OCI-LY3 (cell line): ENCODE results near the gene ARHGEF10L.
A peak's percentile ranks its signal among the peaks of the same experiment; 100 is the strongest.

Source experiments
- H2AFZ ChIP-seq: fragments of 200-600, 300-600 bp; shearing (Covaris generic); 2 replicates; pipeline ENCODE4 v1.6.0; 2014; ENCODE audit warnings: antibody characterized with exemption, low read depth, low read length
- H3K27ac ChIP-seq: fragments of 200-600, 300-600 bp; sonication (generic); 2 replicates; pipeline ENCODE4 v1.5.1; 2014; ENCODE audit warnings: mild to moderate bottlenecking, low read length, moderate library complexity, mixed read lengths
- H3K27me3 ChIP-seq: fragments of 200-600, 300-600 bp; sonication (generic); 2 replicates; pipeline ENCODE4 v1.6.1; 2014; ENCODE audit warnings: low read depth, low read length, mixed read lengths
- H3K36me3 ChIP-seq: fragments of 200-600, 300-600 bp; sonication (generic); replicated peaks from 2 replicates; pipeline ENCODE3; 2014; ENCODE audit warnings: low read depth, low read length, mixed read lengths
- H3K4me1 ChIP-seq: fragments of 300-600, 200-600 bp; sonication (generic); 2 replicates; pipeline ENCODE4 v1.6.1; 2014; ENCODE audit warnings: low read length, mixed read lengths
- H3K4me2 ChIP-seq: fragments of 200-600, 300-600 bp; sonication (generic); 2 replicates; pipeline ENCODE4 v1.6.1; 2014; ENCODE audit warnings: low read length, mixed read lengths
- H3K4me3 ChIP-seq: fragments of 300-600, 200-600 bp; sonication (generic); 2 replicates; pipeline ENCODE4 v1.5.1; 2014; ENCODE audit warnings: antibody characterized with exemption, mild to moderate bottlenecking, low read length, moderate library complexity
- H3K79me2 ChIP-seq: fragments of 300-600, 200-600 bp; shearing (Covaris generic); 2 replicates; pipeline ENCODE4 v1.6.1; 2014; ENCODE audit warnings: mild to moderate bottlenecking, low read length, mixed read lengths
- H3K9ac ChIP-seq: fragments of 300-600, 200-600 bp; shearing (Covaris generic); 2 replicates; pipeline ENCODE4 v1.6.0; 2014; ENCODE audit warnings: mild to moderate bottlenecking, low read length, moderate library complexity
- H3K9me3 ChIP-seq: fragments of 200-600, 300-600 bp; shearing (Covaris generic); 2 replicates; pipeline ENCODE4 v1.6.1; 2014; ENCODE audit warnings: low read length, mixed read lengths; ENCODE audit not compliant: insufficient read depth
- H4K20me1 ChIP-seq: fragments of 200-600, 300-600 bp; sonication (generic); 2 replicates; pipeline ENCODE4 v1.6.1; 2016; ENCODE audit warnings: low read length, mixed read lengths; ENCODE audit not compliant: insufficient read depth
- CTCF ChIP-seq: fragments of 200-600, 300-600 bp; sonication (generic); IDR thresholded peaks from 2 replicates; pipeline ENCODE4 v1.5.1; 2014; ENCODE audit warnings: antibody characterized with exemption, low read length, low read depth
- EZH2phosphoT487 ChIP-seq: fragments of 200-600 bp; shearing (Covaris generic); IDR thresholded peaks from 2 replicates; pipeline ENCODE4 v1.6.1; 2018; ENCODE audit warnings: antibody characterized with exemption, mixed run types, low read depth

Gene ARHGEF10L

GRCh38 chr1:17513131-17513530 is 26.4 kb upstream of the ARHGEF10L start:
- Histone ChIP-seq H3K27ac (no peak overlapping the region), H4K20me1 (no peaks in the 10 kb centered on the region), H2AFZ (no peak overlapping the region), H3K4me1 (peaks cover 7% of the 10 kb centered on the region), H3K4me3 (no peak overlapping the region), H3K9me3 (no peaks in the 10 kb centered on the region), H3K9ac (no peak overlapping the region), H3K27me3 (peaks cover 4% of the 10 kb centered on the region; the same call in 1 of the 2 replicates), H3K79me2 (no peaks in the 10 kb centered on the region), H3K36me3 (no peaks in the 10 kb centered on the region), H3K4me2 (no peak overlapping the region)
- TF ChIP-seq EZH2phosphoT487 (no peak), CTCF (no peak)

GRCh38 chr1:17514776-17515175 is 24.7 kb upstream of the ARHGEF10L start:
- Histone ChIP-seq H3K27me3 (peaks cover 4% of the 10 kb centered on the region; the same call in 1 of the 2 replicates), H2AFZ (no peak overlapping the region), H3K79me2 (no peaks in the 10 kb centered on the region), H4K20me1 (no peaks in the 10 kb centered on the region), H3K27ac (no peak overlapping the region), H3K4me2 (no peak overlapping the region), H3K4me1 (peaks cover 7% of the 10 kb centered on the region), H3K9me3 (no peaks in the 10 kb centered on the region), H3K9ac (no peak overlapping the region), H3K4me3 (no peak overlapping the region), H3K36me3 (no peaks in the 10 kb centered on the region)
- TF ChIP-seq CTCF: no peak

GRCh38 chr1:17515902-17516301 is 23.6 kb upstream of the ARHGEF10L start:
- H3K27ac ChIP-seq: no peak overlapping the region
- TF ChIP-seq CTCF (no peak), EZH2phosphoT487 (no peak)
- 0 out of 2 replicates have a peak overlapping the region, but pooled peaks have one; percentile 17 for H3K4me2 ChIP-seq
- H3K4me3 ChIP-seq: no peak overlapping the region
- no peaks in the 10 kb centered on the region for H4K20me1 ChIP-seq
- H3K9me3 ChIP-seq: no peaks in the 10 kb centered on the region
- peaks cover 4% of the 10 kb centered on the region; the same call in 1 of the 2 replicates for H3K27me3 ChIP-seq
- no peaks in the 10 kb centered on the region for H3K36me3 ChIP-seq
- H2AFZ ChIP-seq: no peak overlapping the region
- no peak overlapping the region for H3K9ac ChIP-seq
- H3K4me1 ChIP-seq: peaks cover 7% of the 10 kb centered on the region
- no peaks in the 10 kb centered on the region for H3K79me2 ChIP-seq

- Histone ChIP-seq H3K4me3 (no peak overlapping the region), H3K4me2 (0 out of 2 replicates have a peak overlapping the region, but pooled peaks have one; percentile 17), H2AFZ (no peak overlapping the region), H3K79me2 (no peaks in the 10 kb centered on the region), H3K27me3 (peaks cover 4% of the 10 kb centered on the region; the same call in 1 of the 2 replicates), H3K9ac (no peak overlapping the region), H3K9me3 (no peaks in the 10 kb centered on the region), H3K36me3 (no peaks in the 10 kb centered on the region), H4K20me1 (no peaks in the 10 kb centered on the region), H3K27ac (no peak overlapping the region), H3K4me1 (peaks cover 7% of the 10 kb centered on the region)
- TF ChIP-seq CTCF (no peak), EZH2phosphoT487 (no peak)
Measured at GRCh38 chr1:17516303-17517214, 22.9 kb upstream of the ARHGEF10L start.
